DOHH2 (cell line): ENCODE results near the gene SLC6A9.

Experiments used
- EZH2phosphoT487 ChIP-seq: fragments of 200-600 bp; sonication (generic); IDR thresholded peaks from 2 replicates; pipeline ENCODE4 v1.6.1; 2017; ENCODE audit warnings: borderline replicate concordance, mild to moderate bottlenecking, antibody characterized with exemption, low read length, moderate library complexity, mixed read lengths
- TF ChIP-seq, protein P1 (sequence below): fragments of 200-600 bp; sonication (generic); IDR thresholded peaks from one replicate; pipeline ENCODE4 v1.5.1; 2014; ENCODE audit warnings: antibody characterized with exemption, mild to moderate bottlenecking, low read depth, low read length; ENCODE audit not compliant: poor library complexity, severe bottlenecking

DNA sequence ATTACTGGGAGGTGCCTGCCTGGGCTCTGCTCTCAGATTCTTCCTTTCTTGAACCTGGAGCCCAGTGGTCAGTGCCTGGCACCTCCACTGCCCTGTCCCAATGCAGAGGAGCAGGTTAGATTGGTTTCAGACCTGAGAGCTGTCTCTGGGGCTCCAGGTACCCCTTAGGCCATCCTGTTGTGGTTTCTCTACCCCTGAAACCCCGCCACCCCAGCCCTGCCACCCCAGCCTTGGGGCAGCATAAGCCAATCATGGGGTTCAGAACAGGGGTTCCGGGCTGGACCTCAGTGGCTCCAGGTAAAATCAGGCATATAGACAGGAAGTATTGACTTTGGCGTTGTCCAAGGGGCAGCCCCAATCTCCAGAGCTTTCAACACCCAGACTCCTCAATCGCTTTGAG lies 3.2 kb upstream of the SLC6A9 start:
- TF ChIP-seq, protein P1, sequence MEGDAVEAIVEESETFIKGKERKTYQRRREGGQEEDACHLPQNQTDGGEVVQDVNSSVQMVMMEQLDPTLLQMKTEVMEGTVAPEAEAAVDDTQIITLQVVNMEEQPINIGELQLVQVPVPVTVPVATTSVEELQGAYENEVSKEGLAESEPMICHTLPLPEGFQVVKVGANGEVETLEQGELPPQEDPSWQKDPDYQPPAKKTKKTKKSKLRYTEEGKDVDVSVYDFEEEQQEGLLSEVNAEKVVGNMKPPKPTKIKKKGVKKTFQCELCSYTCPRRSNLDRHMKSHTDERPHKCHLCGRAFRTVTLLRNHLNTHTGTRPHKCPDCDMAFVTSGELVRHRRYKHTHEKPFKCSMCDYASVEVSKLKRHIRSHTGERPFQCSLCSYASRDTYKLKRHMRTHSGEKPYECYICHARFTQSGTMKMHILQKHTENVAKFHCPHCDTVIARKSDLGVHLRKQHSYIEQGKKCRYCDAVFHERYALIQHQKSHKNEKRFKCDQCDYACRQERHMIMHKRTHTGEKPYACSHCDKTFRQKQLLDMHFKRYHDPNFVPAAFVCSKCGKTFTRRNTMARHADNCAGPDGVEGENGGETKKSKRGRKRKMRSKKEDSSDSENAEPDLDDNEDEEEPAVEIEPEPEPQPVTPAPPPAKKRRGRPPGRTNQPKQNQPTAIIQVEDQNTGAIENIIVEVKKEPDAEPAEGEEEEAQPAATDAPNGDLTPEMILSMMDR, result no peak
- TF ChIP-seq EZH2phosphoT487, result no peak
